Colon (tissue), 2 donors: Measurements from ENCODE around the gene FAAP20.

ENCODE experiments used
- FAIRE-seq: peaks from 2 replicates; lab custom pipeline; 2012; peaks lifted over from hg19 to GRCh38; lab: Jason Lieb, UNC
- donor health status: control.
- donor health status: control.

Gene FAAP20

GRCh38 chr1:2194319-2194897 lies at the start of gene FAAP20:
Gene FAAP20, minus strand, starts transcription at chr1:2194772. Its CDS starts 23 bp downstream, at chr1:2194749.
- FAIRE-seq, result no peak

- FAIRE-seq, result no peak
Observed at GRCh38 chr1:2242814-2243725, 48.5 kb upstream of the FAAP20 start.

- FAIRE-seq, result no peak
Observed at GRCh38 chr1:2241820-2242219, 47.2 kb upstream of the FAAP20 start.

GRCh38 chr1:2240270-2241156 lies 45.9 kb upstream of the FAAP20 start:
- no peak for FAIRE-seq

- FAIRE-seq, result no peak
Observed at GRCh38 chr1:2239384-2239985, 44.9 kb upstream of the FAAP20 start.

GRCh38 chr1:2239013-2239370 lies 44.4 kb upstream of the FAAP20 start:
- FAIRE-seq, result no peak

- FAIRE-seq, result no peak
Observed at GRCh38 chr1:2238361-2239012, 43.9 kb upstream of the FAAP20 start.

- FAIRE-seq, result no peak
Observed at GRCh38 chr1:2237773-2238172, 43.2 kb upstream of the FAAP20 start.

- FAIRE-seq, result no peak
Observed at GRCh38 chr1:2236695-2237677, 42.4 kb upstream of the FAAP20 start.

- FAIRE-seq, result no peak
Observed at GRCh38 chr1:2235300-2235998, 40.9 kb upstream of the FAAP20 start.

- no peak for FAIRE-seq
Observed at GRCh38 chr1:2234762-2235113, 40.2 kb upstream of the FAAP20 start.

GRCh38 chr1:2233997-2234761 lies 39.6 kb upstream of the FAAP20 start:
- no peak for FAIRE-seq

GRCh38 chr1:2233468-2233867 lies 38.9 kb upstream of the FAAP20 start:
- FAIRE-seq, result no peak

- FAIRE-seq, result no peak
Observed at GRCh38 chr1:2232916-2233438, 38.4 kb upstream of the FAAP20 start.

GRCh38 chr1:2232255-2232915 lies 37.8 kb upstream of the FAAP20 start:
- FAIRE-seq, result no peak

- FAIRE-seq, result no peak
Observed at GRCh38 chr1:2231532-2232254, 37.1 kb upstream of the FAAP20 start.

- FAIRE-seq, result no peak
Observed at GRCh38 chr1:2230781-2231531, 36.4 kb upstream of the FAAP20 start.
